ENCODE data around the gene BPIFB3.

Gene BPIFB3

GRCh38 chr20:33062825-33063149, 9.1 kb downstream of the BPIFB3 start:
- DNase-seq (ENCODE audit: low spot score), result no peak

- no peak for DNase-seq (ENCODE audit: low spot score)
Measured at GRCh38 chr20:33063271-33063670, 9.6 kb downstream of the BPIFB3 start.

- DNase-seq (ENCODE audit: low spot score), result no peak
Measured at GRCh38 chr20:33064572-33065287, 11.0 kb downstream of the BPIFB3 start.

GRCh38 chr20:33065785-33066184, 12.1 kb downstream of the BPIFB3 start:
- no peak for DNase-seq (ENCODE audit: low spot score)

- DNase-seq (ENCODE audit: low spot score), result no peak
Measured at GRCh38 chr20:33067806-33068205, 14.1 kb downstream of the BPIFB3 start.

DNA sequence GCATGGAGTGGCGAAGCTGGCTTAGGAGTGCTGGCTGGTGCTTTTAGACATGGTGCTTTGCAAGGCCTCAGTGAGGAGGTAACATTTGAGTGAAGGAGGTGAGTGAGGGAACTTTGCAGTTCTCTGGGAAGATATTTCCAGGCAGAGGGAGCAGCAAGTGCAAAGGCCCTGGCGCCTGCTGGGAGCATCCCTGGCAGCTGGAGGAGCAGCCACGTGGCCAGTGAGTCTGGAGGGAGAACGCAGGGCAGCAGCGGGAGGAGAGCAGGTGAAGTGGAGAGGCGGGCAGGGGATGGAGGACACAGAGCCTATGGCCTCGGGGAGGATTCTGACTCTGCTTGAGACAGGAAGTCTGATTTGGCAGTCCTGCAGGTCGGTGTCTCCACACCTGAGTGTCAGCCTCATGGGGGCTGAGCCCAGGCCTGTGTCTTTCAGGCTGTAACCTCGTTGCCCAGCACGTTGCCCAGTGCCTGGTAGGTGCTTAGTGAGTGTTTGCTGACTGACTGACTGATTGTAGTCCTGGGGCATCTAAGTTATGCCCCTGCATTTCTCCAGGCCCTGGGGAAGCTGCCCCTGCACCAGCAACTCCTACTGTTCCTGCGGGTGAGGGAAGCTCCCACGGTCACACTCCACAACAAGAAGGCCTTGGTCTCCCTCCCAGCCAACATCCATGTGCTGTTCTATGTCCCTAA, 14.7 kb downstream of the BPIFB3 start:
- no peak for DNase-seq (ENCODE audit: low spot score)

GRCh38 chr20:33069673-33070072, 16.0 kb downstream of the BPIFB3 start:
- no peak for DNase-seq (ENCODE audit: low spot score)

GRCh38 chr20:33070111-33071053, 16.7 kb downstream of the BPIFB3 start:
- no peak for DNase-seq (ENCODE audit: low spot score)

DNA sequence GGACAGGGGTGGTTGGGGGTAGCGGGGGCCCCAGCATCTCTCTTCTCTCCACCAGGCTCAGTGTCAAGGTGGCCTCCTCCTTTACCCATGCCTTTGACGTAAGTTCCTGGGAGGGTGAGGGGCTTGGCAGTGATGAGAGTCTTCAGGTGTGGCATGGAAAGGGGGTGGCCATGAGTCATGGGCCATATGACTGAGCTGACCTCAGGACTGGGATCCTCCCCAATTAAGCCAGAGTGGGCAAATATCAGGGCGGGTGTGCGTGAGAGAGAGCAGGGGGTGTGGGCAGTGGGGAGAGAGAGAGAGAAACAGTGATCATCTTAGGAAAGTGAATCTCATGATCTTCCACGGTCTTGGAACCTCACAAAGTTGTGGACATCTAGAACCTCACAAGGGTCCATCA, 17.5 kb downstream of the BPIFB3 start:
- DNase-seq (ENCODE audit: low spot score), result no peak

DNA sequence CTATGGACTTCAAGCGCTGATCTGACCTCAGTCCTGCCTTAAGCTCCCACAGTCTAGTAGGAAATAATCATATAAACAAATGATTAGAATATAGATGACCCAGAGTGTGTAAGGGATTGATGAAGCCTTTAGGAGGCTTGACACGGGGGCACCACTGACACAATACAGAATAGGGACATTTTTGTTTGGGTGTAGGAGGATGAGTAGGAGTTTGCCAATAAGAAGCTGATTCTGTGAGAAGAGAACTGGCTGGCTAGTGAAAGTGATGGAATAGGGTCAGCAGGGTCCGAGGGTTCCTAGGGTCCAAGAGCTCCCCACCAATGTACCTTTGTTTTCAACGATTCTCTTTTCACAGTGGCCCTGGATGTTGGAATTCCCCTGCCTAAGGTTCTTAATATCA, 18.7 kb downstream of the BPIFB3 start:
- no peak for DNase-seq (ENCODE audit: low spot score)

- no peak for DNase-seq (ENCODE audit: low spot score)
Measured at GRCh38 chr20:33072813-33073212, 19.1 kb downstream of the BPIFB3 start.

- DNase-seq (ENCODE audit: low spot score), result no peak
Measured at GRCh38 chr20:33074675-33075074, 21.0 kb downstream of the BPIFB3 start.

DNA sequence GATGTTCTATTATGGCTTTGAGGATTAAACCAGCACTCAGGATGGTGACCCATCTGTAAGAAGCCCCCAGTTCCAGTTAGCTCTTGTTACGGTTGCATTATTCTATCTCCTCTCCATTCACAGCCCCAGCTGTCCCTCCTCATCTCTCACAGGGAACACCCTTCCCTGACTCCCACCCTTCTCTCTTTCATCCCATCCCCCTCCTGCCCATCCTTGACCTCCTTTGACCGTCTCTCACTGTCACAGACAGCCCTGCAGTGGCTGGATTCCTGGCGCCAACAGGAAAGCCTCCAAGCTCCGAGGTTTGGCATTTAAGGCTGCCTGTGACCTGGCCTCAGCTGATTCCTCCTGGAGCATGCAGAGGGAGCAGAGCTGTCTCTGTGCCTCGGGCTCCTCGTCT, 21.6 kb downstream of the BPIFB3 start:
- DNase-seq (ENCODE audit: low spot score), result no peak

DNA sequence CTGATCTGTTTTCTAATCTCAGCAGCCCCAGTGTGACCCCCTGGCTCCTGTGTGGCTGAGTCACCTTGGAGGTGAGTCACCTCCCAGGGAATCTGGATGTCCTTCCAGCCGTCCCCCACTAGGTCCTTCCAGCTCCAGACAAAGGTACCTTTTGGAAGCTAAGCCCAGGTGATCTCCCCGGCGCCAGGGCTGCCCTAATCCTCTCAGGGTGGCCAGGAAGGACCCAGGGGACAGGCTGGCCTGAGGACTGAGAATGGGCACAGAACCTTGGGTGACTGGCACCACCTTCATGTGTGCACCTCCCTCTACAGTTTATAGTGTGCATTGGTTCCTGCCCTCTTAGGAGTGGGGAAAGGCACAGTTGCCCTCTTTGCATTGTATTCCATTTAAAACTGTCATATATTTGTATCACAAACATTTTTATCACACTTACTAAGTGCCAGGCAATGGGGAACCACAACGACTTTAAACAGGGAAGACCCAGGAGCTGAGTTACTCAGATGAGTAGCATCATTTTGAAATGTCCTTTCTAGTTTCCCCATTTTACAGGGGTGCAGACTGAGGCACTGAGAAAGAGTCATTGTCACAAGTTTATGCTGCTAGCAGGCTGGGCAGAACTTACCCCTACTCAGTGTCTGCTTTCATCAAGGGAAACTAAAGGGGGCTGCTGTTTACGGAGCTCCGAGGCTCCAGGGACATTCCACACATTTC, 23.1 kb downstream of the BPIFB3 start:
- DNase-seq (ENCODE audit: low spot score), result no peak

DNA sequence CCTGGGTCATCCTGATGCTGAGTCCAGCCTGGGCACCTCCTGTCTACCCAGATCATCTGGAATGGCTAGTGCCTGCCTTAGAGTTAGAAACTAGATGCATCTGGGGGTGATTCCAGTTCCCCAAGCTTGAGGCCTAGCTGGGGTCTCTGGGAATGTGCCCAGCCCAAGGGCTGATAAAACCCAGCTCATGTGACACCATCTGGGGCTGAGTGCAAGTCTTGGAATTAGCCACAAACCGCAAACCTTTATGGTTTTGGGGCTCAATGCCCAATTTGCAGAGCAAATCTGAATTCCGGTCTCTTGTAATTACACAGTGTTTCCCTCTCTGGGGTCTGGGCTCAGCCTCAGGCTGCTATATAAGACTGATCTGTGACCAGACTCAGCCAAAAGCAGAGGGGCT, 25.6 kb downstream of the BPIFB3 start, which contains the start of gene BPIFB4:
TSS of gene BPIFB4 (plus strand) at position 385 of the 400 bp plus-strand sequence. CDS start 1,884 bp downstream, outside the sequence.
- DNase-seq (ENCODE audit: low spot score), result no peak

- DNase-seq (ENCODE audit: low spot score), result no peak
Measured at GRCh38 chr20:33081411-33082154, 27.9 kb downstream of the BPIFB3 start.

DNA sequence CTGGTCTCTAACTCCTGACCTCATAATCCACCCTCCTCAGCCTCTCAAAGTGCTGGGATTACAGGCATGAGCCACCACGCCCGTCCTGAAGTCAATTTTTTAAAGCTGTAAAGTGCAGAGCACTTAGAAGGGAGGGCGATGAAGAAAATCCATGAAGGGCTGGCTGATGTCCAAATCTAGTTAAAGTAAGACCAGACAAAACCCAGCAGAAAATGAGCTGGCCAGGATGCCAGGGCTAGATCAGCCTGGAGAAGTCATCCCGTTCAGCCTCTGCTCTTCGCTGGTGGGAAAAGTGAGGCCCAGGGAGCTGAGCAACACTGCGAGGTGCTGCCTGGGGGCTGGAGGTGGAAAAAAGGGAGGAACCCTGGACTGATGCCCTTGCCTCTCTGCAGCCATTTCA, 28.8 kb downstream of the BPIFB3 start:
- no peak for DNase-seq (ENCODE audit: low spot score)

- DNase-seq (ENCODE audit: low spot score), result no peak
Measured at GRCh38 chr20:33083544-33084340, 30.0 kb downstream of the BPIFB3 start.

- no peak for DNase-seq (ENCODE audit: low spot score)
Measured at GRCh38 chr20:33084722-33085121, 31.0 kb downstream of the BPIFB3 start.

- DNase-seq (ENCODE audit: low spot score), result no peak
Measured at GRCh38 chr20:33086052-33086722, 32.5 kb downstream of the BPIFB3 start.

Data from hematopoietic multipotent progenitor cell treated with erythropoietin and hydrocortisone succinate and interleukin-3 and kit ligand, for 17 days (in vitro differentiated cells).